ENCODE measurements around the gene NEMP1. TPM values are rescaled to one million over a fixed set of nuclear protein-coding genes. Genes with fewer than 3 reads are reported as not detected.
A peak's percentile ranks its signal among the peaks of the same experiment; 100 is the strongest.

NEMP1 gene
- total RNA-seq, 1 donor from 2014 or later = 27.6 TPM

- Mint-ChIP-seq H3K27ac (peak overlapping the region; percentile 57), H3K36me3 (ENCODE audit: low read depth) (no peaks in the 10 kb centered on the region), H3K4me3 (no peak overlapping the region), H3K4me1 (peaks cover 6% of the 10 kb centered on the region), H3K9me3 (peaks cover 1% of the 10 kb centered on the region), H3K27me3 (no peaks in the 10 kb centered on the region)
- DNase-seq = no peak
- ChIA-PET CTCF (no interaction called here), POLR2A (no interaction called here)
- no peak for ATAC-seq (ENCODE audit: low read depth)
- intact Hi-C loops (cut with micrococcal nuclease) = no loop called here
- TF ChIP-seq, protein P1, sequence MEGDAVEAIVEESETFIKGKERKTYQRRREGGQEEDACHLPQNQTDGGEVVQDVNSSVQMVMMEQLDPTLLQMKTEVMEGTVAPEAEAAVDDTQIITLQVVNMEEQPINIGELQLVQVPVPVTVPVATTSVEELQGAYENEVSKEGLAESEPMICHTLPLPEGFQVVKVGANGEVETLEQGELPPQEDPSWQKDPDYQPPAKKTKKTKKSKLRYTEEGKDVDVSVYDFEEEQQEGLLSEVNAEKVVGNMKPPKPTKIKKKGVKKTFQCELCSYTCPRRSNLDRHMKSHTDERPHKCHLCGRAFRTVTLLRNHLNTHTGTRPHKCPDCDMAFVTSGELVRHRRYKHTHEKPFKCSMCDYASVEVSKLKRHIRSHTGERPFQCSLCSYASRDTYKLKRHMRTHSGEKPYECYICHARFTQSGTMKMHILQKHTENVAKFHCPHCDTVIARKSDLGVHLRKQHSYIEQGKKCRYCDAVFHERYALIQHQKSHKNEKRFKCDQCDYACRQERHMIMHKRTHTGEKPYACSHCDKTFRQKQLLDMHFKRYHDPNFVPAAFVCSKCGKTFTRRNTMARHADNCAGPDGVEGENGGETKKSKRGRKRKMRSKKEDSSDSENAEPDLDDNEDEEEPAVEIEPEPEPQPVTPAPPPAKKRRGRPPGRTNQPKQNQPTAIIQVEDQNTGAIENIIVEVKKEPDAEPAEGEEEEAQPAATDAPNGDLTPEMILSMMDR (IDR thresholded peaks at IDR 0.05) = no peak
These were observed 40.2 kb upstream of the NEMP1 start for GRCh38 chr12:57118711-57119271.

DNA sequence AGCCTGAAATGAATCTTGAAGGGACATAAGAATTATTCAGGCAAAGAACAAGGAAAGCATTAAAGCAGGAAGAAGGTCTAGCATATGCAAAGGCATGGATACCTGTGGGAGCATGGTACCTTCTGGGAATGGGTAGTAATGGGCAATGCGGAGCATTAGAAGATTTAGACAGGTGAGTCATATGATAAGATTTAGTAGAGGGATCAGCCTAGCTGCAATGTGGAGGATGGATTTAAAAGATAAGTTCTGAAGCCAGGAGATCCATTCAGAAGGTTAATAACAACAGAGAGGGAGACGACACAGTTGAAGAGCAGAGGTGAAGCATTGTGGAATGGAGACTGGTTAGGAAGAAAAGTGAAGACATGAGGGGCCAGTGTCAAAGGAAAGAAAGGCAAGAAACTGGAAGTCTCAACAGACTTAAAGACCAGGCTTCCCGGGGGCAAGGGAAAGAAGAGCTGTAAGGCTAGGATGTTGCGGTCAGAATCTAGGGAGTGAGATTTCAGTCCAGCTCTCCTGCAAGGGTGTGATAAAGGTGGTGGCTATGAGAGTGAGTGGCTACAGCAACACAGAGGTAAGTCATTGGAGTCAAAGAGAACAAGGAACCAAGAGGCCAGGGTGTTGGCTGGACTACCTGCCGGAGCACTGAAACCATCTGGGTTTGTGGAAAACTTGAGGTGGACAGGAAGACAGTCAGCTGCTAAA is 38.1 kb upstream of the NEMP1 start:
- POLR2A ChIA-PET = interaction anchor here (0.7 kb wide), 1 partner anchor 44 kb away, joined by 3 read pairs; no protein-coding TSS in a partner anchor
- intact Hi-C loops (cut with micrococcal nuclease) = no loop called here

GRCh38 chr12:57112492-57113294 is 34.1 kb upstream of the NEMP1 start:
- H3K4me1 Mint-ChIP-seq = peaks cover 33% of the 10 kb centered on the region
- TF ChIP-seq, protein P1 (IDR thresholded peaks at IDR 0.05) = no peak
- peak overlapping the region; percentile 100 for H3K4me3 Mint-ChIP-seq
- H3K9me3 Mint-ChIP-seq = no peaks in the 10 kb centered on the region
- CTCF ChIA-PET = interaction anchor here (0.6 to 3.9 kb wide), 35 partner anchors 9 to 476 kb away, joined by 3 to 368 read pairs (median 6); partner anchors contain the start of genes ATP5F1B, LRP1, NAB2 and NEMP1
- peaks cover 37% of the 10 kb centered on the region for H3K36me3 Mint-ChIP-seq (ENCODE audit: low read depth)
- H3K27ac Mint-ChIP-seq = peak overlapping the region; percentile 98
- POLR2A ChIA-PET = interaction anchor here (0.5 to 17.0 kb wide), 45 partner anchors 9 to 829 kb away, joined by 3 to 692 read pairs (median 6); partner anchors contain the start of genes ATP23, CNPY2, LRP1 and NAB2
- no peaks in the 10 kb centered on the region for H3K27me3 Mint-ChIP-seq
- intact Hi-C loops (cut with micrococcal nuclease) = loop anchor here (1.0 kb wide), 8 partner anchors 14 to 424 kb away; partner anchors contain the start of gene PTGES3
- ATAC-seq (ENCODE audit: low read depth) = no peak
- DNase-seq = no peak

More for the DNA sequence above, 38.1 kb upstream of the NEMP1 start:
- DNase-seq (no peak), ATAC-seq (ENCODE audit: low read depth) (no peak)
- Mint-ChIP-seq H3K27me3 (no peaks in the 10 kb centered on the region), H3K36me3 (ENCODE audit: low read depth) (peaks cover 5% of the 10 kb centered on the region), H3K4me1 (peaks cover 13% of the 10 kb centered on the region), H3K4me3 (no peak overlapping the region), H3K9me3 (no peaks in the 10 kb centered on the region), H3K27ac (no peak overlapping the region)
- CTCF ChIA-PET = interaction anchor here (0.7 to 1.5 kb wide), 4 partner anchors 47 to 86 kb away, joined by 3 to 5 read pairs (median 4); no protein-coding TSS in a partner anchor
- TF ChIP-seq, protein P1 (IDR thresholded peaks at IDR 0.05) = no peak

- ATAC-seq (ENCODE audit: low read depth) = peak; percentile 58
- intact Hi-C loops (cut with micrococcal nuclease) = loop anchor here (1.0 kb wide), 2 partner anchors 386 to 985 kb away; partner anchors contain the start of gene NACA
These were observed 32.6 kb upstream of the NEMP1 start, which contains the start of gene STAT6 for GRCh38 chr12:57111031-57111734. TSS of gene STAT6 (minus strand) at chr12:57111362. CDS start at chr12:57108278, 3,084 bp downstream.

More at GRCh38 chr12:57111031-57111734, 32.6 kb upstream of the NEMP1 start, which contains the start of gene STAT6:
- Mint-ChIP-seq H3K4me3 (peak within 1 kb of the TSS; percentile 100), H3K4me1 (peaks cover 46% of the 10 kb centered on the region), H3K36me3 (ENCODE audit: low read depth) (peaks cover 52% of the 10 kb centered on the region), H3K27ac (peak within 1 kb of the TSS; percentile 98), H3K9me3 (no peaks in the 10 kb centered on the region), H3K27me3 (no peaks in the 10 kb centered on the region)
- CTCF ChIA-PET = interaction anchor here (0.8 to 3.9 kb wide), 31 partner anchors 8 to 597 kb away, joined by 3 to 368 read pairs (median 6); partner anchors contain the start of genes NAB2, NACA, NEMP1 and PTGES3
- TF ChIP-seq, protein P1 (IDR thresholded peaks at IDR 0.05) = no peak
- POLR2A ChIA-PET = interaction anchor here (0.6 to 17.0 kb wide), 52 partner anchors 8 to 1653 kb away, joined by 3 to 692 read pairs (median 6); partner anchors contain the start of genes CNPY2, LRP1, NAB2 and NACA
- DNase-seq = peak; percentile 64

Measured in activated B cell treated with CpG ODN at 0.5 μM for 24 hours (primary cell).